Skeletal muscle tissue (tissue), 4 donors: ENCODE results near the gene NCBP3. TPM values are rescaled to one million over a fixed set of nuclear protein-coding genes. Genes with fewer than 3 reads are reported as not detected.

Source experiments
- H3K27ac ChIP-seq: one replicate; pipeline ENCODE4 v1.7.0; 2013; ENCODE audit warnings: mild to moderate bottlenecking, low read depth, low read length, inconsistent platforms
- H3K27me3 ChIP-seq, 3 donors: one replicate each; pipeline ENCODE4 v1.7.0; 2013; ENCODE audit warnings: low read length in 3 of 3; ENCODE audit not compliant: control insufficient read depth in 3 of 3, insufficient read depth in 3 of 3
- H3K36me3 ChIP-seq, 3 donors: one replicate each; pipeline ENCODE4 v1.7.0; 2013; ENCODE audit warnings: low read length in 3 of 3; ENCODE audit not compliant: control insufficient read depth in 3 of 3, insufficient read depth in 3 of 3
- H3K4me1 ChIP-seq, 3 donors: one replicate each; pipeline ENCODE4 v1.7.0; 2013; ENCODE audit warnings: low read length in 3 of 3, mild to moderate bottlenecking in 3 of 3; ENCODE audit not compliant: control insufficient read depth in 3 of 3, insufficient read depth in 3 of 3
- H3K4me3 ChIP-seq, 3 donors: one replicate each; pipeline ENCODE4 v1.7.0; 2013; ENCODE audit warnings: low read length in 3 of 3
- H3K9ac ChIP-seq, 3 donors: one replicate each; pipeline ENCODE4 v1.7.0; 2013; ENCODE audit warnings: low read length in 3 of 3, mild to moderate bottlenecking in 3 of 3, moderate library complexity in 2 of 3, low read depth in 1 of 3
- H3K9me3 ChIP-seq, 3 donors: one replicate each; pipeline ENCODE4 v1.7.0; 2013; ENCODE audit warnings: low read length in 3 of 3; ENCODE audit not compliant: control insufficient read depth in 3 of 3
- total RNA-seq: library from RNA; depleted of rRNA; stranded (reverse); fragments of >200 nt; gene quantifications from one replicate; pipeline ENCODE4 v1.2.3, GENCODE V29; 2014
- donor health status: Osteomylitis.

NCBP3 gene
- total RNA-seq, 1 donor from 2014 or later: 17.2 TPM

DNA sequence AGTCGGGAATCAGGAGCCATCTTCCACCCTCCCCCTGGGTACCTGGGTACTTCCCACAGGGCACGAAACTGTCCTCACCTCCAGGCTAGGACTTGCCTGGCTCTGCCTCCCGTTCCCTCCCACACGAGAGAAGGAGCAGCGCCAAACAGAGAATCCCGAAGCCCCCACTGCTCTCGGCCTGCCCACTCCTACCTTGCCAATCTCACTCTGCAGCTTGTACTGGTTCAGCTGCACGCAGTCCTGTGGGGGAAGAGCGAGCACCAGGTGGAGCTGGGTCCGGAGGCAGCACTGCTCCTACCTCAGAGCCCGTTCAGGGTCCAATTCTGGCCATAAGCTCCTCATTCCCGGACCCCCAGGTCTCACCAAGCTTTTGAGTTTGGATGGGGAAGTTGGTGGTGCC, 38.1 kb upstream of the NCBP3 start:
- Histone ChIP-seq H3K27me3 (no peaks in the 10 kb centered on the region), H3K4me1 (peaks cover 17 to 48% (median 40%) of the 10 kb centered on the region in 3 donors), H3K27ac (no peak overlapping the region), H3K36me3 (peaks cover 0 to 13% (median 9%) of the 10 kb centered on the region in 3 donors), H3K4me3 (no peak overlapping the region), H3K9ac (no peak overlapping the region), H3K9me3 (no peaks in the 10 kb centered on the region)

DNA sequence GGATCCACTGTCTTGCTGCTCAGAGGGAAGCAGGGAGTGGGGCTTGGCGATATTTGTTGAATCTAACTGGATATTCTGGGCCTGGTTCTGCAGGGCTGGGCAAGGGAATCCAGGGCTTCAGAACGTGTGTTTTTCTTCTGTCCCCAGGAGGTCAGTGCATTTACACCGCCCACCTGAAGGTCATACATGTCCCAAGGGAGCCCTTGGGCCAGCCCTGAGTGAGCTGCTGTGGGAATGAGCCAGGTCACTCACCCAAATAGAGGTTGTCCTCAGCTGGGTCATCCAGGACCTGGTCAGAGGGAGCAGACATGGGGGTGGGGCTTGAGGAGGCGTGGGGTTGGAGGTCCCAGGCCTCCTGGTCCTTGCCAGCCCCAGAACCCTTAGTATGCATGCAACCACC, 36.2 kb upstream of the NCBP3 start:
- Histone ChIP-seq H3K9ac (no peak overlapping the region), H3K27me3 (no peaks in the 10 kb centered on the region), H3K36me3 (peaks cover 0 to 13% (median 9%) of the 10 kb centered on the region in 3 donors), H3K4me3 (no peak overlapping the region), H3K9me3 (no peaks in the 10 kb centered on the region), H3K4me1 (peaks cover 9 to 46% (median 34%) of the 10 kb centered on the region in 3 donors), H3K27ac (no peak overlapping the region)

DNA sequence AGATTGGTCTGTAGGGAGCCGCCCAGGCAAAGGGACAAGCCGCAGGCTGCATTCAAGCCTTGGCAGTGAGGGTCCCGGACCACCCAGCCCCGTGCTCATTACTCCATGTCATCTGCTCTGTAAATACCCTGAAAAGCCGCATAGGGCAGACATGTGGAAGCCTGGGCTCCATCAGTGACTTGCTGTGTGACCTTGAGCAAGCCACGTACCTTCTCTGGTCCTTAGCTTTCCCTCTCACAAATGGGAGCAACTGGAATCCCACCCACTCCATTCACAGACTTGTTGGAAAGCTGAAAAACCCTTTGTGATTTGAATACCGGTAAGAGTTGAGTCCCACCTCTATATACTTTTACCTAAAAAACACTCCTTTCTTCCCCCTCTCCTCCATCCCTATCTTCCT, 34.9 kb upstream of the NCBP3 start:
- no peaks in the 10 kb centered on the region for H3K9me3 ChIP-seq
- H3K4me3 ChIP-seq: no peak overlapping the region
- peaks cover 6 to 43% (median 34%) of the 10 kb centered on the region in 3 donors for H3K4me1 ChIP-seq
- no peaks in the 10 kb centered on the region for H3K27me3 ChIP-seq
- H3K36me3 ChIP-seq: peaks cover 4 to 13% (median 9%) of the 10 kb centered on the region in 3 donors
- H3K27ac ChIP-seq: no peak overlapping the region
- no peak overlapping the region for H3K9ac ChIP-seq

DNA sequence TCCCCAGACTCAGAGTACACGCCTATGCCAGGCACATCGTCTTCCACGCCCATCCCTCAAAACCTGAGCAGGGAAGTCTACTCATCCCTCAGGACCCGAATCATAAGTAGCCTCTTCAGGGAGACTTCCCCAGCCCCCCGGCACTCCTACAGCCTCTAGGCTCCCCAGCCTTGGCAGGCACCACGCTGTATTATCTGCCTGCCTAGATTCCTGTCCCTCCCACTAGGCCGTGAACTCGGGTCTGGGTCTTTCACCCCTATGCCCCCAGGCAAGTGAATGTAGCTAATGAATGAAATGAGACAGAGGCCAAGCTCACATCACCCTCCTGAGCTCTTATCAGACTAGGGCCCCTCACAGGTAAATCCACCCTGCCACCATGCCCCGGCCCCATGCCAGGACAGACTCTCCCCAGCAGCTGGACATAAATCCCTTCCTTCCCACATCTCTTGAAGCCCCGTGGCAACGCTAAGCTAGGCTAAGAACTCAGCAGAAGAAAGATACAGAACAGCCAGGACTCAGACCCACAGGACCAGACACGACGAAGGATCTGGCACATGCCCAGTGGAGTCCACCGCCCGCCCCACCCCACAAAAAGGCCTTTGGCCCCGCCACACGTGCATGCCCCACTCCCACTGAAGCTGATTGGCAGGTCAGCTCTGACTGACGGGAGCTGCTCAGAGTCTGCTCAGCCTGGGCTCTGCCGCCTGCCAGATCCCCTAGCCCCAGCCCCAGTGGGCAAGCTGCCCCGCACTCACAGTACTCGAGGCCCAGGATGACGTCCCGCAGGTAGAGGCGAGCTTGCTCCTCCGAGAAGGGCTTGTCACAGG, 33.8 kb upstream of the NCBP3 start:
- Histone ChIP-seq H3K9ac (peak overlapping the region; percentile 16 to 27 (median 21)), H3K4me1 (peaks cover 6 to 40% (median 28%) of the 10 kb centered on the region in 3 donors), H3K9me3 (no peaks in the 10 kb centered on the region), H3K27me3 (no peaks in the 10 kb centered on the region), H3K4me3 (no peak overlapping the region), H3K36me3 (peaks cover 7 to 10% (median 7%) of the 10 kb centered on the region in 3 donors), H3K27ac (peak overlapping the region; percentile 82)

DNA sequence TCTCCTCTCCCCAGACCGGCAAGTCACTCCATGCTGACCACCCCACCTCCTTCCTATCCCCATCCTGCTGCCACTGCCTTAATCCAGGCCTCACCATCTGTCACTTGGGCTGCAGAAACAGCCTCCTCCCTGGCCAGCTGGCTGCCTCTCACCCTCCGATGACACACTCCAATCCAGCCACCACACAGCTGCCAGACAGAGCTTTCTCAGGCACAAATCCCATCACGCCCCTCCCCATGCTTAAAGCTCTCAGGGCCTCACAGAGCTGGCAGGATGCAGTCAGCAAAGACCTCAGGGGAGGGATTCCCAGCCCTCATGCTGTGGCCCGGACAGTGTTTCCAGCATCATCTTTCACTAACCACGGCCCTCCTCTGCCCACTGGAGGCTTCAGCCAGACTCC, 33.1 kb upstream of the NCBP3 start:
- Histone ChIP-seq H3K9ac (peak overlapping the region; percentile 16 to 27 (median 21)), H3K27me3 (no peaks in the 10 kb centered on the region), H3K4me1 (peaks cover 6 to 40% (median 28%) of the 10 kb centered on the region in 3 donors), H3K4me3 (no peak overlapping the region), H3K27ac (peak overlapping the region; percentile 82), H3K36me3 (peaks cover 4 to 7% (median 4%) of the 10 kb centered on the region in 3 donors), H3K9me3 (no peaks in the 10 kb centered on the region)

DNA sequence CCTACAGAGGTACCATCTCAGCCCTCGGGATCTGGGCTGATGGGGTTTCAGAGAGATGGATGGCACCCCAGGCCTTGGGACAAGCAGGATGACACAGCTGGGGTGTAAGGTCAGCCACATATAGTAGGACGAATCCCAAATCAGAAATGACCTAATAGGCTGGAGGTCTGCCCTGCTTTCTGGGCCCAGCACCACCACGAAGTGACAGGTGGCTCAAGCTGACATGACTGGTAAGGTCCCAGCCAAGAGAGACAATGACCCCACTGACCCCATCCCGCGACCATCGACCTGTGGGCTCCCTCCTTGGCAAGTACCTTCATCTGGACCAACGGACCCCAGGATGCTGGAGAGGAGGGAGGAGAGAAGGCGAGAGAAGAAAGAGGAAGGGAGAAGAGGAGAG, 31.2 kb upstream of the NCBP3 start:
- no peaks in the 10 kb centered on the region for H3K9me3 ChIP-seq
- no peaks in the 10 kb centered on the region for H3K27me3 ChIP-seq
- H3K4me3 ChIP-seq: peak overlapping the region in 1 of 3 donors; percentile 45
- peaks cover 6 to 40% (median 28%) of the 10 kb centered on the region in 3 donors for H3K4me1 ChIP-seq
- peak overlapping the region; percentile 69 for H3K27ac ChIP-seq
- peaks cover 3 to 14% (median 6%) of the 10 kb centered on the region in 3 donors for H3K36me3 ChIP-seq
- H3K9ac ChIP-seq: peak overlapping the region in 2 of 3 donors; percentile 8 to 27

DNA sequence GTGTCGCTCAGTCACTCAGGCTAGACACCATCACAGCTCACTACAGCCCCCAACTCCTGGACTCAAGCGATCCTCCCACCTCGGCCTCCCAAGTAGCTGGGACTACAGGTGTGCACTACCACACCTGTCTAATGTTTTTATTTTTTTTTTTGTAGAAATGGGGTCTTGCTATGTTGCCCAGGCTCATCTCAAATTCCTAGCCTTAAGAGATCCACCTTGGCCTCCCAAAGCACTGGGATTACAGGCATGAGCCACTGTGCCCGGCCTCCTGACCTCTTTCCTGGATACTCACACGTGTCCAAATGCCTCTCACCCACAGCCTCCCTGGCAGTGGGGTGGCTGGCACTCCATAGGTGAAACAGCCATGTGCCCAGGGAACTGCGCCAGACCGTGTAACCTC, 29.3 kb upstream of the NCBP3 start:
- Histone ChIP-seq H3K4me3 (no peak overlapping the region), H3K4me1 (peaks cover 6 to 39% (median 28%) of the 10 kb centered on the region in 3 donors), H3K36me3 (peaks cover 5 to 18% (median 8%) of the 10 kb centered on the region in 3 donors), H3K9ac (no peak overlapping the region), H3K9me3 (no peaks in the 10 kb centered on the region), H3K27me3 (no peaks in the 10 kb centered on the region), H3K27ac (no peak overlapping the region)

DNA sequence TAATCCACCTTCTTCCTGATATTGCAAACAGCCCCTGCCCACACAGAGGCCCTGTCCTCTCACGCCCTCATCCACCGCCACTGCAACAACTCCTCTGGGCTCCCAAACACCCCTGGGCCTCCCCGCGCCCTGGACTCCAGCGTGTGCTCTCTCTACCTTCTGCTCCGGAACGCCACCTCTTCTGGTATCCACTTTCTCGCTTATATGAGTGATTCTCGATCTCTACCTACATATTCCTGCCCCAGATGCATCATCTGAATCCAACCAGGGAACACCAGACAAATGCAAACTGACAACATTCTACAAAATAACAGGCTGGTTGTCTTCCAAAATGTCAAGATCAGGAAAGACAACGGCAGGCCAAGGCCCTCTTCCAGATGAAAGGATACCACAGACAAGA, 27.8 kb upstream of the NCBP3 start:
- Histone ChIP-seq H3K27ac (no peak overlapping the region), H3K9ac (no peak overlapping the region), H3K27me3 (no peaks in the 10 kb centered on the region), H3K4me3 (no peak overlapping the region), H3K36me3 (peaks cover 8 to 18% (median 11%) of the 10 kb centered on the region in 3 donors), H3K4me1 (peaks cover 0 to 25% (median 18%) of the 10 kb centered on the region in 3 donors), H3K9me3 (no peaks in the 10 kb centered on the region)

DNA sequence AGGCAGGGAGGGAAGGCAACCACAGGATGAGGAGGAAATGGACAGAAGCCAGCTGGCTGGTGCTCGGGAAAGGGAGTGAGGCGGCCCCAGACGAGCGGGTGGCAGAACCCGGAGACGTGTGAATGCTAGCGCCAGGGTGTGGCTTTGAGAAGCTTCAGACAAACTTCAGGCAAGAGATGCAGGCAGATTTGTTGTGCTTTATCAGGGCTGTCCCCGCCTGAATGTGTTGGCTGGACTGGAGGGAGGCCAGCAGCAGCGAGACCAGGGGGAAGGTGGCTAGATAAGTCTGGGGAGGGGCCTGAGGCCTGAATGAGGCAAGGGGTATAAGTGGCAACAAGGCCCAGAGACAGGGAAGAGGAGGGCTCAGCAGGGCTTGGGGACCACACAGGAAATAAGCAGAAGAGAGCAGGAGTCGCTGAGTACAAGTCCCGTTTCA, 24.8 kb upstream of the NCBP3 start:
- Histone ChIP-seq H3K4me1 (peaks cover 0 to 8% (median 2%) of the 10 kb centered on the region in 3 donors), H3K27me3 (no peaks in the 10 kb centered on the region), H3K4me3 (no peak overlapping the region), H3K9me3 (no peaks in the 10 kb centered on the region), H3K27ac (no peak overlapping the region), H3K36me3 (peaks cover 8 to 13% (median 11%) of the 10 kb centered on the region in 3 donors), H3K9ac (no peak overlapping the region)

DNA sequence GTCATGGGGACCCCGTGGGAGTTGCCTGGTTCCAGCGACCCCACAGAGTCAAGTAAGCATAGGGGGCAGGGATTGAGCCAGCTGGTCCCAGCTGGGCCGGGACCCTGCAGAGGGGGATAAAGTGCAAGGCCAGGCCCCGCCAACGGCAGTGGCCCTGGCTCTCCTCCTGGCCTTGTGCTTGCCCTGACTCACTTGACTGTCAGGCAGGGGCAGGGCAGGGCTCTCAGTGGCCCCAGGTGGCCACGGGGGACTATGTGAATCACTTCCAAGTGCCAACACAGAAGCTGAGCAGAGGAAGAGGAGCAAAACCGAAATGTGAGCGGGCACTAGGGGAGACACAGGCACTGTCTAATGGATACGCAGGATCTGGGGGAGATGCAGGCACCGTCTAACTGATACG, 21.6 kb upstream of the NCBP3 start:
- no peaks in the 10 kb centered on the region for H3K27me3 ChIP-seq
- H3K9me3 ChIP-seq: no peaks in the 10 kb centered on the region
- no peak overlapping the region for H3K9ac ChIP-seq
- no peak overlapping the region for H3K27ac ChIP-seq
- H3K4me1 ChIP-seq: peaks cover 0 to 10% (median 6%) of the 10 kb centered on the region in 3 donors
- H3K36me3 ChIP-seq: peaks cover 4 to 9% (median 7%) of the 10 kb centered on the region in 3 donors
- no peak overlapping the region for H3K4me3 ChIP-seq
